SK-N-SH (cell line): ENCODE measurements around the gene CCN5. TPM values are rescaled to one million over a fixed set of nuclear protein-coding genes. Genes with fewer than 3 reads are reported as not detected.

ENCODE experiments used
- CTCF ChIA-PET: fragments of 300-600, 350-600 bp; formaldehyde crosslinking; extraction: SDS; loops from one replicate; lab custom pipeline; 2021; lab: Yijun Ruan, JAX
- POLR2A ChIA-PET: fragments of 350-600 bp; sonication (Branson Sonifier 250); formaldehyde crosslinking; extraction: SDS; loops from one replicate; lab custom pipeline; 2020; ENCODE audit warnings: antibody characterized with exemption, inconsistent platforms; lab: Yijun Ruan, JAX
- DNase-seq: peaks from one replicate; pipeline ENCODE4 v3.0.0; 2012
- H2AFZ ChIP-seq: fragments of 200-600 bp; sonication (generic); 2 replicates; pipeline ENCODE4 v1.8.1; 2016; ENCODE audit warnings: antibody characterized with exemption, mild to moderate bottlenecking, low read depth
- H3F3A ChIP-seq: fragments of 200-600 bp; sonication (generic); replicated peaks from 2 replicates; pipeline ENCODE3; 2016; ENCODE audit warnings: antibody characterized with exemption, mild to moderate bottlenecking; ENCODE audit not compliant: insufficient read depth
- H3K27ac ChIP-seq, 2 experiments: fragments of 200-500 bp in 1 of 2; fragments of 200-600 bp in 1 of 2; sonication (Bioruptor generic) in 1 of 2; sonication (generic), shearing (Covaris generic) in 1 of 2; 2 replicates each; pipeline versions ENCODE4 v1.5.1 to v1.6.1; 2014 to 2016; ENCODE audit warnings: low read depth in 2 of 2, inconsistent platforms in 1 of 2, low read length in 1 of 2, mild to moderate bottlenecking in 1 of 2, mixed read lengths in 1 of 2
- H3K27me3 ChIP-seq: fragments of 200-600 bp; sonication (generic), shearing (Covaris generic); 2 replicates; pipeline ENCODE4 v1.6.1; 2016; ENCODE audit warnings: mixed run types; ENCODE audit not compliant: insufficient read depth
- H3K36me3 ChIP-seq, 2 experiments: fragments of 200-500 bp in 1 of 2; fragments of 200-600 bp in 1 of 2; sonication (Bioruptor generic) in 1 of 2; sonication (generic) in 1 of 2; replicated peaks in 1 of 2; 2 replicates each; pipeline versions ENCODE3 to v1.5.1; 2014 to 2016; ENCODE audit warnings: low read length in 1 of 2, mild to moderate bottlenecking in 1 of 2; ENCODE audit not compliant: insufficient read depth in 2 of 2, control insufficient read depth in 1 of 2
- H3K4me1 ChIP-seq, 2 experiments: fragments of 200-500 bp in 1 of 2; fragments of 200-600 bp in 1 of 2; sonication (Bioruptor generic) in 1 of 2; sonication (generic), shearing (Covaris generic) in 1 of 2; 2 replicates each; pipeline versions ENCODE4 v1.5.1 to v1.6.1; 2014 to 2016; ENCODE audit warnings: low read depth in 1 of 2, low read length in 1 of 2, mixed run types in 1 of 2; ENCODE audit not compliant: insufficient read depth in 2 of 2, control insufficient read depth in 1 of 2
- H3K4me2 ChIP-seq: fragments of 200-600 bp; sonication (generic), shearing (Covaris generic); 2 replicates; pipeline ENCODE4 v1.6.1; 2017; ENCODE audit warnings: mixed run types
- H3K4me3 ChIP-seq, 2 experiments: fragments of 200-500 bp in 1 of 2; fragments of 200-600 bp in 1 of 2; sonication (Bioruptor generic) in 1 of 2; sonication (generic), shearing (Covaris generic) in 1 of 2; 2 replicates each; pipeline versions ENCODE4 v1.5.1 to v1.8.1; 2014 to 2016; ENCODE audit warnings: low read depth in 2 of 2, inconsistent platforms in 1 of 2, low read length in 1 of 2, mild to moderate bottlenecking in 1 of 2, mixed read lengths in 1 of 2, moderate library complexity in 1 of 2
- H3K79me2 ChIP-seq: fragments of 200-600 bp; sonication (generic); 2 replicates; pipeline ENCODE4 v1.8.1; 2017; ENCODE audit warnings: mild to moderate bottlenecking; ENCODE audit not compliant: insufficient read depth
- H3K9ac ChIP-seq: fragments of 200-600 bp; sonication (generic); 2 replicates; pipeline ENCODE4 v1.6.1; 2017; ENCODE audit warnings: mixed run types
- H3K9me2 ChIP-seq: fragments of 200-600 bp; sonication (generic); 2 replicates; pipeline ENCODE4 v1.6.1; 2017; ENCODE audit warnings: mixed run types
- H3K9me3 ChIP-seq: fragments of 200-600 bp; sonication (generic); 2 replicates; pipeline ENCODE4 v1.6.1; 2017; ENCODE audit warnings: mixed run types, mild to moderate bottlenecking, moderate library complexity
- H4K20me1 ChIP-seq: fragments of 200-600 bp; sonication (generic); 2 replicates; pipeline ENCODE4 v1.6.1; 2017; ENCODE audit warnings: mild to moderate bottlenecking, mixed run types; ENCODE audit not compliant: insufficient read depth
- EP300 ChIP-seq, 2 experiments: IDR thresholded peaks; 2 replicates each; pipeline versions ENCODE4 v1.4.0 to v1.6.1; 2012; ENCODE audit warnings: borderline replicate concordance in 1 of 2, low read depth in 1 of 2, low read length in 1 of 2
- EZH2phosphoT487 ChIP-seq: fragments of 200-600 bp; sonication (generic); IDR thresholded peaks from 2 replicates; pipeline ENCODE4 v1.6.1; 2017; ENCODE audit warnings: low read depth, mixed run types, mild to moderate bottlenecking, antibody characterized with exemption, moderate library complexity, borderline replicate concordance
- FOSL2 ChIP-seq: IDR thresholded peaks from 2 replicates; pipeline ENCODE4 v1.4.0; 2012; ENCODE audit warnings: low read depth, mild to moderate bottlenecking, moderate library complexity, borderline replicate concordance
- FOXM1 ChIP-seq: IDR thresholded peaks from 2 replicates; pipeline ENCODE4 v1.4.0; 2012; ENCODE audit warnings: low read depth, mild to moderate bottlenecking
- GABPA ChIP-seq: IDR thresholded peaks from 2 replicates; pipeline ENCODE4 v1.4.0; 2012; ENCODE audit warnings: low read depth, mild to moderate bottlenecking
- GATA2 ChIP-seq: sonication (generic); formaldehyde crosslinking; IDR thresholded peaks from 2 replicates; pipeline ENCODE4 v1.5.0; 2020; ENCODE audit warnings: mild to moderate bottlenecking, missing genetic modification reagents
- NRF1 ChIP-seq: IDR thresholded peaks from 2 replicates; pipeline ENCODE4 v1.6.1; 2012; ENCODE audit warnings: low read depth, mild to moderate bottlenecking, low read length
- POLR2AphosphoS5 ChIP-seq: IDR thresholded peaks from 2 replicates; pipeline ENCODE4 v1.6.1; 2012; ENCODE audit warnings: low read depth, low read length
- RAD21 ChIP-seq: IDR thresholded peaks from 2 replicates; pipeline ENCODE4 v1.6.1; 2012; ENCODE audit warnings: mild to moderate bottlenecking, low read length
- RCOR1 ChIP-seq: fragments of 150-350 bp; IDR thresholded peaks from 2 replicates; pipeline ENCODE4 v1.6.1; 2017; ENCODE audit warnings: antibody characterized with exemption, low read length
- RXRA ChIP-seq: IDR thresholded peaks from 2 replicates; pipeline ENCODE4 v1.4.0; 2012; ENCODE audit warnings: low read depth, mild to moderate bottlenecking, borderline replicate concordance
- SIN3A ChIP-seq: IDR thresholded peaks from 2 replicates; pipeline ENCODE4 v1.6.1; 2012; ENCODE audit warnings: low read depth, mild to moderate bottlenecking, low read length, moderate library complexity, borderline replicate concordance
- TAF1 ChIP-seq: IDR thresholded peaks from 2 replicates; pipeline ENCODE4 v1.6.1; 2012; ENCODE audit warnings: low read depth, mild to moderate bottlenecking, low read length, moderate library complexity, borderline replicate concordance
- TCF12 ChIP-seq: IDR thresholded peaks from 2 replicates; pipeline ENCODE4 v1.4.0; 2012
- TEAD4 ChIP-seq: IDR thresholded peaks from 2 replicates; pipeline ENCODE4 v1.4.0; 2012; ENCODE audit warnings: mild to moderate bottlenecking, borderline replicate concordance; ENCODE audit not compliant: insufficient read depth
- YY1 ChIP-seq: IDR thresholded peaks from 2 replicates; pipeline ENCODE4 v1.4.0; 2012; ENCODE audit warnings: low read depth, mild to moderate bottlenecking
- WGBS: methylation state at CpG from one replicate; pipeline ENCODE4 v1.1.6; 2017; ENCODE audit warnings: low lambda C conversion rate; 5-methylcytosine and 5-hydroxymethylcytosine counted together
- polyA plus RNA-seq, 3 experiments: library from polyadenylated mRNA; depleted of rRNA; stranded (reverse); fragments of >200 nt; gene quantifications; 2 replicates each; pipeline ENCODE4 v1.2.3, GENCODE V29; 2012
- TF ChIP-seq, protein P1 (sequence below): IDR thresholded peaks from 2 replicates; pipeline ENCODE4 v1.4.0; 2012; ENCODE audit warnings: low read depth
- TF ChIP-seq, protein P2 (sequence below): fragments of 150-350 bp; IDR thresholded peaks from 2 replicates; pipeline ENCODE4 v1.6.1; 2016; ENCODE audit warnings: mild to moderate bottlenecking, low read depth, low read length
- TF ChIP-seq, protein P3 (sequence below): IDR thresholded peaks from 2 replicates; pipeline ENCODE4; 2012
- TF ChIP-seq, protein P4 (sequence below): IDR thresholded peaks from 2 replicates; pipeline ENCODE4 v1.4.0; 2012; ENCODE audit warnings: low read depth, borderline replicate concordance

The CCN5 gene
- polyA plus RNA-seq, 1 of the 3 experiments (the other 2 are of a cell fraction): 0.05 TPM

DNA sequence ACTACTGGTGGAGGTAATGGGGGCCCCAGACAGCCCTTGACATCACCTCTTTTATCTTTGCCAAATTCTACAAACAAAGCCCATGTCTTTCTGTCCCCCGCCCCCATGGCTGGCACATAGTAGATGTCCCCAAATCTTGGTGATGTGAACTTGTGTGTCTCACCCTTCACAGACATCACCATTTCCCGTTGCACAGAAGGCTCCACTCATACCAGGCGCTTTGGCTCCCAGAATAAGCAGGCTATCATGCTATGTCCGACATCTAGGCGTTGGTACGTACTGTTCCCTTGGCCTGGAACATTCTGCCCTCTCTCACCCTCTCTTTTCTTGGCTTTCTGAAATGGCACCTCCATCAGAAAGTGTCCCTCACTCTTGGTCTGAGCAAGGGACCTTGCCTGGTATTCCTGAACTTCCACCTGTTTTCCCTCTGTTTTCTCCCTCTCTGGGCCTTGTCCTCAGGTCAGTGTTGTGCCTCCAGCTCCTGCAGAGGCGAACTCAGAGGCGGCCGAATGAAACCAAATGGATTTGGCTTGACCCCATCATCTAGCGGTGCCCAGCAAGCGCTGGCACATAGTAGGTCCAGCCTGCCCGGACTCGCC is 968 bp upstream of the CCN5 start:
- Histone ChIP-seq H3K9me3 (no peaks in the 10 kb centered on the region), H3K27ac (no peak overlapping the region), H3K4me3 (no peak overlapping the region), H3K27me3 (no peaks in the 10 kb centered on the region), H3K9me2 (no peaks in the 10 kb centered on the region), H3K79me2 (no peaks in the 10 kb centered on the region), H4K20me1 (no peaks in the 10 kb centered on the region), H3F3A (no peaks in the 10 kb centered on the region), H3K4me1 (peaks cover 0 to 4% of the 10 kb centered on the region in 2 experiments; a peak in 1 of 4 replicates), H3K36me3 (no peaks in the 10 kb centered on the region), H3K4me2 (no peak overlapping the region), H2AFZ (no peak overlapping the region), H3K9ac (no peak overlapping the region)
- CTCF ChIA-PET: interaction anchor here (1.2 to 3.9 kb wide), 3 partner anchors 19 to 31 kb away, joined by 5 to 15 read pairs (median 9); no protein-coding TSS in a partner anchor
- DNase-seq: no peak
- no peak for TF ChIP-seq GABPA
- TF ChIP-seq, protein P1, sequence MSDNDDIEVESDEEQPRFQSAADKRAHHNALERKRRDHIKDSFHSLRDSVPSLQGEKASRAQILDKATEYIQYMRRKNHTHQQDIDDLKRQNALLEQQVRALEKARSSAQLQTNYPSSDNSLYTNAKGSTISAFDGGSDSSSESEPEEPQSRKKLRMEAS: no peak
- no peak for TF ChIP-seq RXRA
- no peak for TF ChIP-seq FOSL2
- TF ChIP-seq, protein P2, sequence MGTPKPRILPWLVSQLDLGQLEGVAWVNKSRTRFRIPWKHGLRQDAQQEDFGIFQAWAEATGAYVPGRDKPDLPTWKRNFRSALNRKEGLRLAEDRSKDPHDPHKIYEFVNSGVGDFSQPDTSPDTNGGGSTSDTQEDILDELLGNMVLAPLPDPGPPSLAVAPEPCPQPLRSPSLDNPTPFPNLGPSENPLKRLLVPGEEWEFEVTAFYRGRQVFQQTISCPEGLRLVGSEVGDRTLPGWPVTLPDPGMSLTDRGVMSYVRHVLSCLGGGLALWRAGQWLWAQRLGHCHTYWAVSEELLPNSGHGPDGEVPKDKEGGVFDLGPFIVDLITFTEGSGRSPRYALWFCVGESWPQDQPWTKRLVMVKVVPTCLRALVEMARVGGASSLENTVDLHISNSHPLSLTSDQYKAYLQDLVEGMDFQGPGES: no peak
- no peak for TF ChIP-seq EP300 (IDR thresholded peaks at IDR 0.05; ENCODE audit: borderline replicate concordance in 1 of 2, low read depth in 1 of 2, low read length in 1 of 2)
- TF ChIP-seq RAD21: no peak
- TF ChIP-seq, protein P3, sequence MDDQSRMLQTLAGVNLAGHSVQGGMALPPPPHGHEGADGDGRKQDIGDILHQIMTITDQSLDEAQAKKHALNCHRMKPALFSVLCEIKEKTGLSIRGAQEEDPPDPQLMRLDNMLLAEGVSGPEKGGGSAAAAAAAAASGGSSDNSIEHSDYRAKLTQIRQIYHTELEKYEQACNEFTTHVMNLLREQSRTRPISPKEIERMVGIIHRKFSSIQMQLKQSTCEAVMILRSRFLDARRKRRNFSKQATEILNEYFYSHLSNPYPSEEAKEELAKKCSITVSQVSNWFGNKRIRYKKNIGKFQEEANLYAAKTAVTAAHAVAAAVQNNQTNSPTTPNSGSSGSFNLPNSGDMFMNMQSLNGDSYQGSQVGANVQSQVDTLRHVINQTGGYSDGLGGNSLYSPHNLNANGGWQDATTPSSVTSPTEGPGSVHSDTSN: no peak
- TF ChIP-seq TAF1: no peak
- POLR2A ChIA-PET: no interaction called here
- WGBS: 76% methylated on average over 13 of the region's 13 CpGs

DNA sequence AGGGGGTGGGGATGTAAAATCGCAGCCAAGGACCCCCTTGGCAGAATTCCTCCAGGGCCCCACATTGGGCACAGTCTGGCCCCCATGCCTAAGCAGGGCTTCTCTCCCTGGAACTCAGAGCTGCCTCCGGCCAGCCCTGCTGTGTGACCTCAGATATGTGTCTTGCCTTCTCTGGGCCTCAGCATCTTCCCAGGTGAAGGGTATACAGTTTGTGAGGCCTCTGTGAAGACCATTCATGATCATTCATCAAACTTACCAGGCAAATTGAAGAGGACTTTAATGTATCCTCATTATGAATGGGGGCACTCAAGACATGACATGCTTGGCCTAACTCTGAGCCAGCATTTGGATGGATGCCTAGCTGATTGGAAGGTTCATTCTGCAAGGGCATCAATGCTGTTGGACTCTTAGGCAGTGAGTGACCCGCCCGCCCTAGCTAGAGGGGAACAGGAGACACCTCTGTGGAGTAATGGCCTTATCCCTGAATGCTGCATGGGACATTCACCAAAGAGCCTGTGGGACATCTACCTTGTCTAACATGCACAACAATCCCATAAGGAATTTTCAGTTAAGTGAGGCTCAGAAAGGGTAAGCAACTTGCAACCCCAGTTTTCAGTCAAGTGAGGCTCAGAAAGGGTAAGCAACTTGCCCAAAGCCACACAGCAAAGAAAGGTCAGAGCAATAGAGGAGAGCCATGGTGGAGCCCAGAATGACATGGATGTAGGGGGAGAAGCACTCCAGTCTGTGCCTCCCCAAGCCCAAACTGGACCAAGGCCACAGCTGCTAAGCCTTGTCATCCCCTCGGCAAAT is 535 bp downstream of the CCN5 start:
- ChIA-PET CTCF (interaction anchor here (0.6 to 10.6 kb wide), 5 partner anchors 17 to 152 kb away, joined by 3 to 79 read pairs (median 9); no protein-coding TSS in a partner anchor), POLR2A (interaction anchor here (0.7 kb wide), 1 partner anchor 33 kb away, joined by 3 read pairs; no protein-coding TSS in a partner anchor)
- Histone ChIP-seq H3K4me2 (no peak overlapping the region), H3K27ac (no peak overlapping the region), H3K4me1 (peaks cover 9 to 10% of the 10 kb centered on the region in 2 experiments; a peak in 3 of 4 replicates), H3K4me3 (no peak overlapping the region), H3K9ac (no peak overlapping the region), H2AFZ (no peak overlapping the region), H3K36me3 (no peaks in the 10 kb centered on the region), H3K9me2 (no peaks in the 10 kb centered on the region), H3K27me3 (no peaks in the 10 kb centered on the region), H3K79me2 (no peaks in the 10 kb centered on the region), H3F3A (peaks cover 10% of the 10 kb centered on the region), H3K9me3 (no peaks in the 10 kb centered on the region), H4K20me1 (no peaks in the 10 kb centered on the region)
- TF ChIP-seq SIN3A (no peak), FOSL2 (no peak), EZH2phosphoT487 (no peak), RCOR1 (no peak), TAF1 (no peak), POLR2AphosphoS5 (no peak), GATA2 (no peak), NRF1 (no peak), FOXM1 (no peak), TCF12 (no peak), YY1 (no peak), TEAD4 (no peak)
- TF ChIP-seq, protein P4, sequence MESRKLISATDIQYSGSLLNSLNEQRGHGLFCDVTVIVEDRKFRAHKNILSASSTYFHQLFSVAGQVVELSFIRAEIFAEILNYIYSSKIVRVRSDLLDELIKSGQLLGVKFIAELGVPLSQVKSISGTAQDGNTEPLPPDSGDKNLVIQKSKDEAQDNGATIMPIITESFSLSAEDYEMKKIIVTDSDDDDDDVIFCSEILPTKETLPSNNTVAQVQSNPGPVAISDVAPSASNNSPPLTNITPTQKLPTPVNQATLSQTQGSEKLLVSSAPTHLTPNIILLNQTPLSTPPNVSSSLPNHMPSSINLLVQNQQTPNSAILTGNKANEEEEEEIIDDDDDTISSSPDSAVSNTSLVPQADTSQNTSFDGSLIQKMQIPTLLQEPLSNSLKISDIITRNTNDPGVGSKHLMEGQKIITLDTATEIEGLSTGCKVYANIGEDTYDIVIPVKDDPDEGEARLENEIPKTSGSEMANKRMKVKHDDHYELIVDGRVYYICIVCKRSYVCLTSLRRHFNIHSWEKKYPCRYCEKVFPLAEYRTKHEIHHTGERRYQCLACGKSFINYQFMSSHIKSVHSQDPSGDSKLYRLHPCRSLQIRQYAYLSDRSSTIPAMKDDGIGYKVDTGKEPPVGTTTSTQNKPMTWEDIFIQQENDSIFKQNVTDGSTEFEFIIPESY: no peak
- DNase-seq: no peak
- 86% methylated on average over 5 of the region's 5 CpGs for WGBS
